ENCODE data around the gene SCNN1A.

DNA sequence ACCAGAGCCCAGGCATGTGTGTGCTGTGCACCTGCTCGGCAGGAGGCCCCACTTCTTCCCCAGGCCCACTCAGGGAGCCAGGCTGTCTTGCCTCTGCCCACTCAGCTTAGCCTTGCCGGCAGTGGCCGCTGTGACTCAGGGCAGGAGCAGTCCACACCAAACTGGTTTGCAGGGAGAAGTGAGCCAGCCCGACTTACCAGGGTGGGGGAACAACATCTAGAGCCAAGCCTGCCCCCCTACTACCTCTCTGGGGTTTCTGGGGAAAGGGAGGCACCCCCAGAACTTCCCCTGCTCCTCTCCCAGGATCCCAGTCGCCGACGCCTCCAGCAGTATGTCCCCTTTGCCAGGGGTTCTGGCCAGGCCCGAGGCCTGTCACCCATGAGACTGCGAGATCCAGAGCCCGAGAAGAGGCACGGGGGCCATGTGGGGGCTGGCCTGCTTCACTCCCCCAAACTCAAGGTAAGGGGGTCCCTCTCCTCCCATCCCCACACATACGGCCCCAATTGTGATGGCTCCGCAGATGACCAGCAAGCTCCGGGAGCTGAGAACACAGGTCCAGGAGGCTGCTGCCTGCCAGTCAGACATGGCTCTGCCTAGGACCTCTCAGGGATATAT lies 61.9 kb downstream of the SCNN1A start:
- TF ChIP-seq, protein P1, sequence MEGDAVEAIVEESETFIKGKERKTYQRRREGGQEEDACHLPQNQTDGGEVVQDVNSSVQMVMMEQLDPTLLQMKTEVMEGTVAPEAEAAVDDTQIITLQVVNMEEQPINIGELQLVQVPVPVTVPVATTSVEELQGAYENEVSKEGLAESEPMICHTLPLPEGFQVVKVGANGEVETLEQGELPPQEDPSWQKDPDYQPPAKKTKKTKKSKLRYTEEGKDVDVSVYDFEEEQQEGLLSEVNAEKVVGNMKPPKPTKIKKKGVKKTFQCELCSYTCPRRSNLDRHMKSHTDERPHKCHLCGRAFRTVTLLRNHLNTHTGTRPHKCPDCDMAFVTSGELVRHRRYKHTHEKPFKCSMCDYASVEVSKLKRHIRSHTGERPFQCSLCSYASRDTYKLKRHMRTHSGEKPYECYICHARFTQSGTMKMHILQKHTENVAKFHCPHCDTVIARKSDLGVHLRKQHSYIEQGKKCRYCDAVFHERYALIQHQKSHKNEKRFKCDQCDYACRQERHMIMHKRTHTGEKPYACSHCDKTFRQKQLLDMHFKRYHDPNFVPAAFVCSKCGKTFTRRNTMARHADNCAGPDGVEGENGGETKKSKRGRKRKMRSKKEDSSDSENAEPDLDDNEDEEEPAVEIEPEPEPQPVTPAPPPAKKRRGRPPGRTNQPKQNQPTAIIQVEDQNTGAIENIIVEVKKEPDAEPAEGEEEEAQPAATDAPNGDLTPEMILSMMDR (IDR thresholded peaks at IDR 0.05; ENCODE audit: low read length), result no peak
- no peak for TF ChIP-seq EZH2 (IDR thresholded peaks at IDR 0.05; ENCODE audit: borderline replicate concordance, low read length)

Data from OCI-LY1 (cell line).